Type B pancreatic cell (in vitro differentiated cells): ENCODE measurements around the gene AGO1. TPM values are rescaled to one million over a fixed set of nuclear protein-coding genes. Genes with fewer than 3 reads are reported as not detected.

Experiments
- DNase-seq: peaks from one replicate; pipeline ENCODE4 v3.0.0; 2021; ENCODE audit warnings: mixed read lengths; ENCODE audit not compliant: unreplicated experiment; ENCODE audit errors: extremely low spot score
- H3K27ac Mint-ChIP-seq: 2 replicates; pipeline ENCODE4 v1.8.0; 2021; ENCODE audit warnings: mild to moderate bottlenecking, mixed read lengths
- H3K27me3 Mint-ChIP-seq: 2 replicates; pipeline ENCODE4 v1.8.0; 2021; ENCODE audit warnings: mixed read lengths
- H3K36me3 Mint-ChIP-seq: 2 replicates; pipeline ENCODE4 v1.8.0; 2021; ENCODE audit warnings: mixed read lengths
- H3K4me1 Mint-ChIP-seq: one replicate; pipeline ENCODE4 v1.8.0; 2021; ENCODE audit warnings: mixed read lengths; ENCODE audit not compliant: unreplicated experiment
- H3K4me3 Mint-ChIP-seq: 2 replicates; pipeline ENCODE4 v1.8.0; 2021; ENCODE audit warnings: mild to moderate bottlenecking, mixed read lengths
- H3K9me3 Mint-ChIP-seq: 2 replicates; pipeline ENCODE4 v1.8.0; 2021; ENCODE audit warnings: mixed read lengths
- total RNA-seq: library from RNA; stranded (reverse); gene quantifications from 2 replicates; pipeline ENCODE4 v1.2.1, GENCODE V29; 2021; ENCODE audit warnings: low replicate concordance
- TF ChIP-seq, protein P1 (sequence below): fragments of 200-600 bp; sonication (generic); conservative IDR thresholded peaks from 2 replicates; pipeline ENCODE4 v1.5.0; 2021; ENCODE audit warnings: antibody characterized with exemption, mild to moderate bottlenecking

AGO1 gene
- total RNA-seq, 1 donor from 2014 or later = 47.7 TPM

DNA sequence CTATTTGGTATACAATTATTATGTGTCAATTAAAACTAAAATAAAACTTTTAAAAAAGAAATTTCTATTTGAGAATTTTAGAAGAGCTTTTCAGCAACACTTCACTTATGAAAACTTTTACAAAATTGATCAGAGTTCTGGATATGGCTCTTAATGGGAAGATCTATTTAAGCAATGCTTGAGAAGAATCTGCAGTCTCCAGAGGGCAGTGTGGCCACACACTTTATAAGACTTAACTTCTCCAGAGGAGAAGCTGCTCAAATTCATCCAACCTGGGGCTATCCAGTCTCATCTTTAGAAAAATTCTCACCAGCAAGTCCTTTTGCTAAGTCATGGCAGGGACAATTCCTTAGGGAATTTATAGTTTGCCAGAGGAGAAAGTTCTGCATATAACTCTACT is 25.2 kb upstream of the AGO1 start:
- no peaks in the 10 kb centered on the region for H3K9me3 Mint-ChIP-seq
- H3K4me3 Mint-ChIP-seq = no peak overlapping the region
- no peak overlapping the region for H3K27ac Mint-ChIP-seq
- no peaks in the 10 kb centered on the region for H3K27me3 Mint-ChIP-seq
- no peak for DNase-seq
- no peaks in the 10 kb centered on the region for H3K4me1 Mint-ChIP-seq
- TF ChIP-seq, protein P1, sequence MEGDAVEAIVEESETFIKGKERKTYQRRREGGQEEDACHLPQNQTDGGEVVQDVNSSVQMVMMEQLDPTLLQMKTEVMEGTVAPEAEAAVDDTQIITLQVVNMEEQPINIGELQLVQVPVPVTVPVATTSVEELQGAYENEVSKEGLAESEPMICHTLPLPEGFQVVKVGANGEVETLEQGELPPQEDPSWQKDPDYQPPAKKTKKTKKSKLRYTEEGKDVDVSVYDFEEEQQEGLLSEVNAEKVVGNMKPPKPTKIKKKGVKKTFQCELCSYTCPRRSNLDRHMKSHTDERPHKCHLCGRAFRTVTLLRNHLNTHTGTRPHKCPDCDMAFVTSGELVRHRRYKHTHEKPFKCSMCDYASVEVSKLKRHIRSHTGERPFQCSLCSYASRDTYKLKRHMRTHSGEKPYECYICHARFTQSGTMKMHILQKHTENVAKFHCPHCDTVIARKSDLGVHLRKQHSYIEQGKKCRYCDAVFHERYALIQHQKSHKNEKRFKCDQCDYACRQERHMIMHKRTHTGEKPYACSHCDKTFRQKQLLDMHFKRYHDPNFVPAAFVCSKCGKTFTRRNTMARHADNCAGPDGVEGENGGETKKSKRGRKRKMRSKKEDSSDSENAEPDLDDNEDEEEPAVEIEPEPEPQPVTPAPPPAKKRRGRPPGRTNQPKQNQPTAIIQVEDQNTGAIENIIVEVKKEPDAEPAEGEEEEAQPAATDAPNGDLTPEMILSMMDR = peak; percentile 44
- peaks cover 6% of the 10 kb centered on the region for H3K36me3 Mint-ChIP-seq

GRCh38 chr1:35860696-35861095 is 22.3 kb upstream of the AGO1 start:
- Mint-ChIP-seq H3K27ac (no peak overlapping the region), H3K4me1 (peaks cover 4% of the 10 kb centered on the region), H3K36me3 (peaks cover 6% of the 10 kb centered on the region), H3K27me3 (no peaks in the 10 kb centered on the region), H3K9me3 (no peaks in the 10 kb centered on the region), H3K4me3 (no peak overlapping the region)
- TF ChIP-seq, protein P1 = no peak
- no peak for DNase-seq

DNA sequence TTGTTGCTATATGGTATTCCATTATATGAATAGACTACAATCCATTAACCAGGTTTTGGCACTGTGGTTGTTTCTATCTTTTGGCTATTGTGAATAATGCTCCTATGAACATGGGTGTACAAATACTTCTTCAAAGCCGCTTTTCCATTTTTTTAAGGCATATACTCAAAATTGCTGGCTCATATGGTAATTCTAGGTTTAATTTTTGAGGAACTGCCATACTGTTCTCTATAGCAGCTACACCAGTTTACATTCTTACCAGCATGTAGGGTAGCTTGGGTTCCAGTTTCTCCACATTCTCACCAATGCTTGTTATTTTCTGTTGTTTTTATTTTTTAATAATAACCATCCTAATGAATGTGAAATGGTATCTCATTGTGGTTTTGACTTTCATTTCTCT is 19.9 kb upstream of the AGO1 start:
- TF ChIP-seq, protein P1 = no peak
- H3K27ac Mint-ChIP-seq = no peak overlapping the region
- no peaks in the 10 kb centered on the region for H3K9me3 Mint-ChIP-seq
- H3K4me3 Mint-ChIP-seq = no peak overlapping the region
- no peaks in the 10 kb centered on the region for H3K36me3 Mint-ChIP-seq
- no peak for DNase-seq
- H3K4me1 Mint-ChIP-seq = peaks cover 4% of the 10 kb centered on the region
- H3K27me3 Mint-ChIP-seq = no peaks in the 10 kb centered on the region

DNA sequence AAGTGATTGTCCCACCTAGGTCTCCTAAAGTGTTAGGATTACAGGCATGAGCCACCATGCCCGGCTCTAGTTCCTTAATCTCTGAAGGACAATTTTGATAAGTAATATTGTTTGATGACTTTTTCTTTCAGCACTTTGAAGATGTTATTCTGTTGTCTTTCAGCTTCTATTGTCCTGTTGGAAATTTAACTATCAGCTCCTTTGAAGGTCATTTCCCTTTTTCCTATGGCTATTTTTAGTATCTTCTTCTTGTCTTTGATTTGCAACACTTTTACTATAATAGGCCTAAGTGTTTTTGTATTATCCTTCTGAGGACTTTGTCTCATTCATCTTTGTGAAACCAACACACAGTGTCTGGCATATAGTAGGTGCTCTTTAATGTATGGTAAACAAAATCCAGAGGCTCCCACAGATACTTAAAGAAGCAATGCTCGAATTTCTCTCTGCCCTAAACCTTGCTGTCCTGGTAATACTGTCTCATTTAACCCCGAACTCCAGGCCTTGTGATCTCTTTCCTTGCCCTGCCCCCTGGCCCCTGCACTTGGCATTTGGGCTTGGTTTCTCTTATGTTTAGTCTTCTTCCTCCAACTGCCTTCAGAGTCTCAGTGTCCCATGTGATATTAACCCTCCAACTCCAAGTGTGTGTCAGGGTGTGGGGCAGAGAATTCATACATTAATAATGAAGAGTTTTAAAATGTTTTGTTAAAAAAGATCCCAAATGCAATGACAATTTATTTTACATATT is 19.0 kb upstream of the AGO1 start:
- Mint-ChIP-seq H3K27me3 (no peaks in the 10 kb centered on the region), H3K4me3 (no peak overlapping the region), H3K36me3 (no peaks in the 10 kb centered on the region), H3K4me1 (peaks cover 4% of the 10 kb centered on the region), H3K9me3 (no peaks in the 10 kb centered on the region), H3K27ac (no peak overlapping the region)
- no peak for DNase-seq
- TF ChIP-seq, protein P1 = no peak

DNA sequence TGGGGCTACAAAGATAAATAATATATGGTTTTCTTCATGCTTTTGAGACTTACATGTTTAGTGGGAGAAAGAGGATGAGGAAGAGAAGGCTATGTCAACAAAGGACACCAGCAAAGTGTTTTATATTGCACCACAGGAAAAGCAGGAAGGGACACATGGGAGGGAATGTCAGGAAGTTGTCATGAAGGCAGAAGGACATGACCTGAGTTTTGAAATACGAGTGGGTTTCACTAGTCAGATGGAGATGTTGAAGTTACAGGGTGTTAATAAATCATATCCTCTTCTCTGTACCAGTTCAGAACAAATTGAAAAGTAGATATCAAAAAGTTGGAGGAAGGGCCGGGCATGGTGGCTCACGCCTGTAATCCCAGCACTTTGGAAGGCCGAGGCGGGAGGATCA is 18.2 kb upstream of the AGO1 start:
- Mint-ChIP-seq H3K9me3 (no peaks in the 10 kb centered on the region), H3K27ac (no peak overlapping the region), H3K27me3 (no peaks in the 10 kb centered on the region), H3K36me3 (no peaks in the 10 kb centered on the region), H3K4me3 (no peak overlapping the region), H3K4me1 (peaks cover 4% of the 10 kb centered on the region)
- DNase-seq = no peak
- TF ChIP-seq, protein P1 = no peak
